Left lobe of liver (tissue), 2 donors: Measurements from ENCODE around the gene ZNF397. TPM values are rescaled to one million over a fixed set of nuclear protein-coding genes. Genes with fewer than 3 reads are reported as not detected.

Experiments
- ATAC-seq: fragments of 200-7000 bp; cut with Tn5 transposase; one replicate; pipeline ENCODE4 v1.9.1; 2020; ENCODE audit warnings: mild to moderate bottlenecking, moderate library complexity
- DNase-seq: peaks from one replicate; pipeline ENCODE4 v3.0.0-alpha.2; 2020; ENCODE audit warnings: low spot score
- total RNA-seq: library from RNA; stranded (reverse); gene quantifications from one replicate; pipeline ENCODE4 v1.2.1, GENCODE V29; 2021
- donor health status: DM: no; HTN: no; CAD: no; lungs with moderate emphysema.
- donor health status: DM: no; HTN: yes; CAD: no.

The ZNF397 gene
- total RNA-seq, 1 donor from 2014 or later, result 11.9 TPM

- DNase-seq, result peak; percentile 96
Observed at GRCh38 chr18:35290094-35290735, 49.4 kb downstream of the ZNF397 start, which contains the start of gene ZSCAN30. TSS of gene ZSCAN30 (minus strand) at chr18:35290229. CDS start at chr18:35264352, 25,877 bp downstream.

GRCh38 chr18:35291166-35291565, 50.3 kb downstream of the ZNF397 start:
- ATAC-seq (no peak), DNase-seq (no peak)

More at GRCh38 chr18:35290094-35290735, 49.4 kb downstream of the ZNF397 start, which contains the start of gene ZSCAN30:
- ATAC-seq, result peak; percentile 99

- DNase-seq (no peak), ATAC-seq (no peak)
Observed at GRCh38 chr18:35296060-35296459, 55.2 kb downstream of the ZNF397 start.

- no peak for DNase-seq
- ATAC-seq, result no peak
Observed at GRCh38 chr18:35303610-35304009, 62.8 kb downstream of the ZNF397 start.

- no peak for DNase-seq
- ATAC-seq, result no peak
Observed at GRCh38 chr18:35306588-35307250, 65.9 kb downstream of the ZNF397 start.

Other genes with a start within 250 kb of the ZNF397 start
- 16.8 TPM for gene MAPRE2, start 199.6 kb upstream of the ZNF397 start, total RNA-seq
- 5.5 TPM for gene ZSCAN30, start 49.2 kb downstream of the ZNF397 start, total RNA-seq
- gene ZNF24, start 103.4 kb downstream of the ZNF397 start, total RNA-seq, result 20.3 TPM
- 1.2 TPM for gene ZNF396, start 136.3 kb downstream of the ZNF397 start, total RNA-seq